GM21360 (cell line): ENCODE results near the gene FKBP6.
"Not testable (repeated sequence)": the region's sequence is repeated elsewhere in the genome, so short reads cannot be mapped to it uniquely, and the experiment has no call there.

Experiments
- ATAC-seq: cut with Tn5 transposase; IDR thresholded peaks from one replicate; pipeline ENCODE4 v1.9.1; 2021; ENCODE audit warnings: mild to moderate bottlenecking, moderate library complexity; ENCODE audit not compliant: unreplicated experiment

Gene FKBP6

DNA sequence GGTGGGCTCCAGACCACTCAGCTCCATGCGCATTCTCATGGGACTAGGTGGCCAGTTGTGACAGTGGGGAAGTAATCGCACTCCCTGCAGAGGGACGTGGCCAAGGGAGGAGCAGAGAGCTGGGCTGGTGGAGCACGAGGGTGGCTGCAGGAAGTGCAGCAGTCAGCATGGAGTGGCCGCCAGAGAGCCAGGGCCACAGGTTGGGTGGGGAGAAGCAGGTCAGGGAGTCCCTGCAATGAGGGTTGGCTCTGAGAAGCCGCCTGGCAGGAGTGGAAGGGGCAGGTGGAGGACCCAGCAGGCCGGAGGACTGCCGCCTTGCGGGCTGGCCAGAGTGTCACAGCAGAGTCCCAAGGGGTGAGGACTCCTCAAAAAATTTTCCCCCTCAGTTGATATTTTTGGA, 26.2 kb downstream of the FKBP6 start:
- ATAC-seq = no peak

DNA sequence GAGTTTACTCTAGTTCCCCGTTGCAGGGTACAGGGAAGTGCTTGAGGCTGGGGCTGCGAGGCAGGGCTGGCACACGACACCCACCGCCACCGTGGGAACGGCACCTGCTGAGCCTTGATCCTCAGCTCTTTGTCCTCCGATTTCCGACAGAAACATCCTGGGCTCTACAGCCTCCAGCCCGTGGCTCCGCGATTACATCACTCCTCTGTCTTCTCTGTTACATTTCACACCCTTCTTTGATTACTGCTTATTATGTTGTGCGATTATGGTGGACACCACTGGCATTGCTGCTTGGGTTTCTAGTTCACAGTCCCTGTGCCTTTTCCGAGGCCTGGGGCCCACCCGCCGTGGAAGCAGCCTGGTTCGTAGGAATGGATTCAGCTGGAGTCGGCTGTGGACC, 26.9 kb downstream of the FKBP6 start:
- no peak for ATAC-seq

GRCh38 chr7:73356159-73356558, 28.2 kb downstream of the FKBP6 start:
- no peak for ATAC-seq

- ATAC-seq = no peak
These were observed 30.8 kb downstream of the FKBP6 start for GRCh38 chr7:73358590-73359275.

GRCh38 chr7:73359306-73359705, 31.3 kb downstream of the FKBP6 start:
- ATAC-seq = no peak

DNA sequence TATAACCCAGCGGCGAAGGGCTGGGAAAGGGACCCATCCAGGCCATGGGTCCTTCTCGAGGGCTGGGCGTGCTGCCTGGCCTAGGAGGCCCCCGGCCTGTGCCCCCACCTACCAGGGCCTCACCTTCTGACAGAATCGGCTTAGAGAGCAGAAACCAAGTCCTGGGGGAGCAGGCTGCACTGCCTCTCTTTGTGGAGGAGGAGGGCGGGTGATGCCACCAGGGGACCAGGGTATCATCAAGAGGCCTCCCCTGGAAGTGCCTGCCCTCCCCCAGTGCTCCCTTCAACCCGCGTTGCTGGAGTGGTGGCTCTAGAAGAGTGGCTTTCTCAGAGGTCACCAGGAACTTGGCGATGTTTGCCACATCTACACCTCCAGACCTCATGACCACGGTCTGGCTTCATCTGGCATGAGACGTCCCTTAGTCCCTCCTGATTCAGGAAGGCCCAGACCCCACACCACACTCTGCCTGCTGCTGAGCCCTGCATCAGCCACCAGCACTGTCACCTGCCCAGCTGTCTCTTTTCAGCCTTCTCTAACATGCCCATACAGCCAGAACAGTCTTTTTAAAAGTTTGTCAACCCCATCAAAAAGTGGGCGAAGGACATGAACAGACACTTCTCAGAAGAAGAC, 31.9 kb downstream of the FKBP6 start:
- ATAC-seq = no peak

GRCh38 chr7:73360590-73360989, 32.6 kb downstream of the FKBP6 start:
- not testable (repeated sequence) for ATAC-seq

- no peak for ATAC-seq
These were observed 35.5 kb downstream of the FKBP6 start for GRCh38 chr7:73363225-73364005.

GRCh38 chr7:73364006-73364728, 36.2 kb downstream of the FKBP6 start:
- no peak for ATAC-seq

GRCh38 chr7:73366127-73366526, 38.2 kb downstream of the FKBP6 start:
- ATAC-seq = no peak

DNA sequence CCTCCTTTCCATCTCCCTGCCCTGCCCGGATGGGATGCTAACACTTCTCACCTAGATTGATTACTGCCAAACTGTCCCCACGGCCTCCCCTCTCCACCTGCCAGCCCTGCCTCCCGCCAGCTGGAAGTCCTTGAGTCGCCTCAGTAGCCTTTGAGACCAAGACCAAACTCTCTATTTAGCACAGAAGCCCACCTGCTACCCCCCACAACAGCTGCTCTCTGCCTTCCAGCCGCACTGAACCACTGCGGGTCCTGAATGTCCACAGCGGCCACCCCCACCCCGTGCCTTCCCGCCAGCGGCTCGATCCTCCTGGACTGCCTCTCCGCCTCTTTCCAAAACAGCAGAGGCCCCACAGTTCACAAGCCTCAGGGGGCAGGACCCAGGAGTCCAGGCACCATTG, 39.0 kb downstream of the FKBP6 start:
- ATAC-seq = no peak

DNA sequence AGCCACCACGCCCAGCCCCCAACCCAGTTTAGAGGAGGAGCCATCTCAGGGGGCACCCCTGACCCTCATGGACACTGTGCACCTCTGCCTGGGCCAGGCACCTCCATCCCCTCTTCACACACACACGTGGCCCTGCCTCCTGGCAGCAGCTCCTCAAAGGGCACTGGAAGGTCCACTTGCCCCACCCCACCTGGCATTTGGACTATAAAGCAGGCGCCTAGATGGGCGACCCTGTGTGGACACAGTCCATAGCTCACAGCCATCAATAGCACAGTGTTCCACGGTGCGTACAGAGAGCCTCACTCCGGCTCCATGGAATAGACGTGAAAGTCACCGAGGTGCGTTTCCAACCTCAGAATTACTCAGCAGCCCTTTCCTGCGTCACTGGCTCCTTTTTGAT, 41.0 kb downstream of the FKBP6 start:
- no peak for ATAC-seq

DNA sequence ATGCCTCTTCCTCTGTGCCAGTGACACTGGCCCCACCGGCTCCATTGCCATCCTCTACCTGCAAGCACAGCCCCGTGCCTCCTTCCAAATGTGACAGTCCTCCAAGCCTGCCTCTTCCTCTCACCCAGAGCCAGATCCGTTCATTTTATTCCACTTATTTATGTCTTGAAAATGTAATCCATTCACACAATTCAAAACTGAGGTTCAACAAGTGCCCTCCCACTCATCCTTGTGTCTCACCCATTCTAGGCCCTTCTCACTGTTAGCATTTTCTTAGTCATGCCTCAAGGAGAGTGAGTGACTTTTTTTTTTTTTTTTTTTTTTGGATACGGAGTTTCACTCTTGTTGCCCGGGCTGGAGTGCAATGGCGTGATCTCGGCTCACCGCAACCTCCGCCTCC, 41.7 kb downstream of the FKBP6 start:
- ATAC-seq = no peak

DNA sequence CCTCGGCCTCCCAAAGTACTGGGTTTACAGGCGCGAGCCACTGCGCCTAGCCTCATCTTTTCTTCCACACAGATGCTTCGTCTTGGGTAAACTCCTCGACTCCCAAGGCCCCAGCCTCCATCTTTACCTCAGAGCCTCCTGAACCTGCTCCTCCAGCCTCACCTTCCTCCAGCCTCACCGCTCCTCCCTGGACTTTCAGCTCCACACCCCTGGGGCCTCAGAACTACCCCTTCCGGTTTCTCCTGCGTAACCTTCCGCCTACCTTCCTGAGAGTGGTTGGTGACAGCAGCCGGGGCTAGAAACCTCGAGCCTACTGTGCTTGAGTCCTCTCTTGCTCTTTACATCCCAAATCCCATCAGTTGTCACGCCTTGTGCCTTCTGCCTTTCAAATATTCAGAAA, 45.8 kb downstream of the FKBP6 start:
- ATAC-seq = no peak

- not testable (repeated sequence) for ATAC-seq
These were observed 48.3 kb downstream of the FKBP6 start for GRCh38 chr7:73376262-73376661.

- no peak for ATAC-seq
These were observed 48.9 kb downstream of the FKBP6 start for GRCh38 chr7:73376671-73377412.

- not testable (repeated sequence) for ATAC-seq
These were observed 49.6 kb downstream of the FKBP6 start for GRCh38 chr7:73377413-73378200.

- no peak for ATAC-seq
These were observed 55.1 kb downstream of the FKBP6 start for GRCh38 chr7:73382934-73383503.

GRCh38 chr7:73387221-73387828, 59.4 kb downstream of the FKBP6 start:
- ATAC-seq = no peak
